CD4-positive, alpha-beta T cell treated with Interleukin-6 at 100 ng/mL for 8 hours (primary cell): Measurements from ENCODE around the gene SPRR1B.
"Not testable (repeated sequence)": the region's sequence is repeated elsewhere in the genome, so short reads cannot be mapped to it uniquely, and the experiment has no call there.

Experiments used
- DNase-seq: peaks from one replicate; pipeline ENCODE4 v3.0.0-alpha.2; 2020; ENCODE audit warnings: mixed read lengths, low spot score

The SPRR1B gene

DNA sequence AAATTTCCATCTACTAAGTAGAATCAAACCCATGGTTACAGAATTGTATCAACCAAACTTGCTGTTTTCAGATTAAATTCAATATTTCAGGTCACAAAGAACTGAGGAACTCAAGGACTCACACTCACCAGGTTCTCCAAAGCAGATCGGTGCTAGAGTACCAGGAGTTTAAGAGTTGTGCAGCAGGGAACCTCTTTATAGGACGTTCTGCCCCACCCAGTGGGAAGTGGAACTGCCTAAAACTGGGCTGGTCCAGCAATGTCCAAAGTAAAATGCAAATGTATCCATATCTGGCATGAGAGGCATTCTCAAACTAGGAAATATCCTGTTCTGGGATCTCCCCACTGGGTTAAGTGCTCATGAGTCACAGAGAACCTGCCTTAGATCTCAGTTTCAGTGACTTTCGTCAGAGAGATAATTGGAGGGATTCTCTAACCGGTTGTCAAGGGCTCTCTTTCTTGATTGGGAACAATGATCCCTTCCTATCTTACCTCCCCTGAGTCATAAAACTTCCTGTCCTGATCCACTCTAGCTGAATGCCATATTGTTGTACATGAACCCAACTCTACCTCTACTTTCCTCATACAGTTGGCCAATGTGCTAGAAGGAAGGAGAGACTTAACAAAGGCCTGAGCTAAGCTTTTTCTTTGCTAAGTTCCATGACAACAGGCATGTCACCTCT is 10.1 kb downstream of the SPRR1B start, which contains the start of gene SPRR2D:
SPRR2D (minus strand) TSS at position 171 of the 682 bp plus-strand sequence. CDS start 774 bp downstream, outside the sequence.
- DNase-seq = no peak

DNA sequence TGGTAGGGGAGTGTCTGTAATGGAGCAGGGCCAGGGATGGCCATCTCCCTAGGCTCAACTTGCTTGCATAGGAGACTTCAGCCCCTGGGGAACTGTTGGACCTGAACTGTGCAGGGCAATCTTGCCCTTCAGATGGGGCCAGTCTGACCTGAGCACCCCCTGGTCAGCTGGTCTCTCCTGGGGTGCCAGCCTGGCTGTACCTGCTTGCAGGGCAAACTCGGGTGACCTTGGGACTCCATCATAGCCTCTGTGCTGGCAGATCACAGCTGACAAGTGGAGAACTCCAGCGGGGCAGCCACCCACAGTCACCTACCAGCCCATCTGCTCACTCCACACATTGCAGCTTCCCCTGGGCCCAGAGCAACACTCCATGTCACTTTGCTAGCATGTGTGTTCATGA is 18.2 kb downstream of the SPRR1B start:
- DNase-seq = no peak

- not testable (repeated sequence) for DNase-seq
Observed at GRCh38 chr1:153056111-153056510, 25.1 kb downstream of the SPRR1B start.

DNA sequence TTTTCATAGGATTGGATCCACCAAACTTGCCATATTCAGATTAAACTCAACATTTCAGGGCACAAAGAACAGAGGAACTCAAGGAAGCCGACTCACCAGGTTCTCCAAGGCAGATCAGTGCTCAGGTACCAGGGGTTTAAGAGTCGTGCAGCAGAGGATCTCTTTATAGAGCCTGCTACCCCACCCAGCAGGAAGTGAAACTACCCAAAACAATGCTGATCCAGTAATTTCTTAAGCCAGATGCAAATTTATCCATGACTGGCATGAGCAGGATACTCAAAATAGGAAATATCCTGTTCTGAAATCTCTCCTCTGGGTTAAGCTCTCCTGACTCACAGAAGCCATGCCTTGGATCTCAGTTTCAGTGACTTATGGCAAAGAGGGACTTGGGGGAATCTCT is 26.4 kb downstream of the SPRR1B start, which contains the start of gene SPRR2A:
SPRR2A (minus strand) TSS at position 138 of the 400 bp plus-strand sequence. CDS start 777 bp downstream, outside the sequence.
- DNase-seq = no peak

- DNase-seq = no peak
Observed at GRCh38 chr1:153058154-153058553, 27.2 kb downstream of the SPRR1B start.

DNA sequence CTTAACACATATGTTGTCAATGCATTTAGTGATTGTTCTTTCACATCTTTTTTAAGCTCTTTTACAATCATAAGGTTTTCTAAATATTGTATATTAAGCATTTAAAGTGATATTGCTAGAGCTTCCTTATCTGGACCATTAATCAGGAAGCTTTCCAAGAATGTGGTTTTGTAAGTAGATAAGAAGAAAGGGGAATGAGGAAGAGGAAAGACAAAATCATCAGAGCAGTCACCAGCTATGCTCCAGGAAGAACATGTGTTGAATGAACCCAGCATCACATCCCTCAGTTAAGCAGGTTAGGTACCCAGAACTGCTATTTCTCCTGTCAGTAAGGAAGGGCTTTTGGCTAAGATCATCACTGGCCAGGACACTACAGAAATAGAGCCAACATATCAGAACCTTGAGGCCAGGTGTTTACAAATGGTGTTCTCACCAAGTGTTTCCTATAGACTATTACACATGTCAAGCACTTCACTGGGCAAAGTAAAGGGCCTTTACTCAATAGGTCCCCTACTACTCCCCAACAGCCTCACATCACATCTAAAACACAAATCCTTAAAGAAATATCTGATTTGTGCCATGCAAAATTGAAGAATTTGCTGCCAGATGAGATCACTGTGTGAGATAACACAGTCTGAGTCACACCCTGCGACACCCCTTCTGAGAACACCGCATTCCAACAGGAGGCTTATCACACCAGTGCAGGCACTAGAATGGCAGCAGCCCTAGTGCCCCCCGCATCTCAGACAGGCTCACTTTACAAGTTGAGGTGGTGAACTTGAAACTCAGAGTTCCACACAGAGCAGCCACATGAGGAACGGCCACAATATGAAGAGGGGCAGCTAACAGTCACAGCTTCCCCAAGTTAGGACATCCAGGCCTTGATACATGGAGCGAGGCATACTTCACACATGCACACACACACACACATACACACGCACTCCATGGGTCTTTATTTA is 28.1 kb downstream of the SPRR1B start:
- DNase-seq = no peak

GRCh38 chr1:153070243-153070642 is 39.2 kb downstream of the SPRR1B start:
- no peak for DNase-seq

- DNase-seq = no peak
Observed at GRCh38 chr1:153071511-153071910, 40.5 kb downstream of the SPRR1B start, which contains the start of gene SPRR2B. Gene SPRR2B (minus strand): TSS chr1:153071611. CDS start chr1:153070839, 772 bp downstream.

GRCh38 chr1:153072806-153073726 is 42.1 kb downstream of the SPRR1B start:
- DNase-seq = no peak

- no peak for DNase-seq
Observed at GRCh38 chr1:153081736-153082135, 50.7 kb downstream of the SPRR1B start.
